ENCODE data around the gene C1QTNF9B. TPM values are rescaled to one million over a fixed set of nuclear protein-coding genes. Genes with fewer than 3 reads are reported as not detected.

Gene C1QTNF9B
- total and polyA plus RNA-seq, 2 of the 13 experiments (the other 11 are each of a cell fraction or from before 2014, with no cell fraction given) = not detected

GRCh38 chr13:23888658-23889614, 8.4 kb downstream of the C1QTNF9B start, which contains the start of gene MIPEP (continued):
- TF ChIP-seq, protein P1, sequence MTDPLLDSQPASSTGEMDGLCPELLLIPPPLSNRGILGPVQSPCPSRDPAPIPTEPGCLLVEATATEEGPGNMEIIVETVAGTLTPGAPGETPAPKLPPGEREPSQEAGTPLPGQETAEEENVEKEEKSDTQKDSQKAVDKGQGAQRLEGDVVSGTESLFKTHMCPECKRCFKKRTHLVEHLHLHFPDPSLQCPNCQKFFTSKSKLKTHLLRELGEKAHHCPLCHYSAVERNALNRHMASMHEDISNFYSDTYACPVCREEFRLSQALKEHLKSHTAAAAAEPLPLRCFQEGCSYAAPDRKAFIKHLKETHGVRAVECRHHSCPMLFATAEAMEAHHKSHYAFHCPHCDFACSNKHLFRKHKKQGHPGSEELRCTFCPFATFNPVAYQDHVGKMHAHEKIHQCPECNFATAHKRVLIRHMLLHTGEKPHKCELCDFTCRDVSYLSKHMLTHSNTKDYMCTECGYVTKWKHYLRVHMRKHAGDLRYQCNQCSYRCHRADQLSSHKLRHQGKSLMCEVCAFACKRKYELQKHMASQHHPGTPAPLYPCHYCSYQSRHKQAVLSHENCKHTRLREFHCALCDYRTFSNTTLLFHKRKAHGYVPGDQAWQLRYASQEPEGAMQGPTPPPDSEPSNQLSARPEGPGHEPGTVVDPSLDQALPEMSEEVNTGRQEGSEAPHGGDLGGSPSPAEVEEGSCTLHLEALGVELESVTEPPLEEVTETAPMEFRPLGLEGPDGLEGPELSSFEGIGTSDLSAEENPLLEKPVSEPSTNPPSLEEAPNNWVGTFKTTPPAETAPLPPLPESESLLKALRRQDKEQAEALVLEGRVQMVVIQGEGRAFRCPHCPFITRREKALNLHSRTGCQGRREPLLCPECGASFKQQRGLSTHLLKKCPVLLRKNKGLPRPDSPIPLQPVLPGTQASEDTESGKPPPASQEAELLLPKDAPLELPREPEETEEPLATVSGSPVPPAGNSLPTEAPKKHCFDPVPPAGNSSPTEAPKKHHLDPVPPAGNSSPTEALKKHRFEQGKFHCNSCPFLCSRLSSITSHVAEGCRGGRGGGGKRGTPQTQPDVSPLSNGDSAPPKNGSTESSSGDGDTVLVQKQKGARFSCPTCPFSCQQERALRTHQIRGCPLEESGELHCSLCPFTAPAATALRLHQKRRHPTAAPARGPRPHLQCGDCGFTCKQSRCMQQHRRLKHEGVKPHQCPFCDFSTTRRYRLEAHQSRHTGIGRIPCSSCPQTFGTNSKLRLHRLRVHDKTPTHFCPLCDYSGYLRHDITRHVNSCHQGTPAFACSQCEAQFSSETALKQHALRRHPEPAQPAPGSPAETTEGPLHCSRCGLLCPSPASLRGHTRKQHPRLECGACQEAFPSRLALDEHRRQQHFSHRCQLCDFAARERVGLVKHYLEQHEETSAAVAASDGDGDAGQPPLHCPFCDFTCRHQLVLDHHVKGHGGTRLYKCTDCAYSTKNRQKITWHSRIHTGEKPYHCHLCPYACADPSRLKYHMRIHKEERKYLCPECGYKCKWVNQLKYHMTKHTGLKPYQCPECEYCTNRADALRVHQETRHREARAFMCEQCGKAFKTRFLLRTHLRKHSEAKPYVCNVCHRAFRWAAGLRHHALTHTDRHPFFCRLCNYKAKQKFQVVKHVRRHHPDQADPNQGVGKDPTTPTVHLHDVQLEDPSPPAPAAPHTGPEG (CRISPR knock-in tag; IDR thresholded peaks at IDR 0.05) = no peak
- TF ChIP-seq SP5 (CRISPR knock-in tag; IDR thresholded peaks at IDR 0.05; ENCODE audit: borderline replicate concordance, low read depth) = peak; percentile 67; the same call in 1 of the 2 replicates
- TF ChIP-seq, protein P2, sequence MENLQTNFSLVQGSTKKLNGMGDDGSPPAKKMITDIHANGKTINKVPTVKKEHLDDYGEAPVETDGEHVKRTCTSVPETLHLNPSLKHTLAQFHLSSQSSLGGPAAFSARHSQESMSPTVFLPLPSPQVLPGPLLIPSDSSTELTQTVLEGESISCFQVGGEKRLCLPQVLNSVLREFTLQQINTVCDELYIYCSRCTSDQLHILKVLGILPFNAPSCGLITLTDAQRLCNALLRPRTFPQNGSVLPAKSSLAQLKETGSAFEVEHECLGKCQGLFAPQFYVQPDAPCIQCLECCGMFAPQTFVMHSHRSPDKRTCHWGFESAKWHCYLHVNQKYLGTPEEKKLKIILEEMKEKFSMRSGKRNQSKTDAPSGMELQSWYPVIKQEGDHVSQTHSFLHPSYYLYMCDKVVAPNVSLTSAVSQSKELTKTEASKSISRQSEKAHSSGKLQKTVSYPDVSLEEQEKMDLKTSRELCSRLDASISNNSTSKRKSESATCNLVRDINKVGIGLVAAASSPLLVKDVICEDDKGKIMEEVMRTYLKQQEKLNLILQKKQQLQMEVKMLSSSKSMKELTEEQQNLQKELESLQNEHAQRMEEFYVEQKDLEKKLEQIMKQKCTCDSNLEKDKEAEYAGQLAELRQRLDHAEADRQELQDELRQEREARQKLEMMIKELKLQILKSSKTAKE (CRISPR knock-in tag; IDR thresholded peaks at IDR 0.05; ENCODE audit: borderline replicate concordance) = no peak
- 0 out of 2 replicates have a peak, but pooled peaks have one; percentile 65 for TF ChIP-seq ELF4 (CRISPR knock-in tag; IDR thresholded peaks at IDR 0.05; ENCODE audit: borderline replicate concordance)
- no peak for TF ChIP-seq KAT2B (IDR thresholded peaks at IDR 0.05; ENCODE audit: borderline replicate concordance, low read depth, low read length)
- peak; percentile 65; the same call in 1 of the 2 replicates for TF ChIP-seq NR0B2 (CRISPR knock-in tag; IDR thresholded peaks at IDR 0.05)
- TF ChIP-seq ZNF598 (CRISPR knock-in tag; IDR thresholded peaks at IDR 0.05; ENCODE audit: borderline replicate concordance) = peak; percentile 71; the same call in 1 of the 2 replicates
- peak; percentile 93; the same call in 1 of the 2 replicates for TF ChIP-seq ZNF788 (CRISPR knock-in tag; IDR thresholded peaks at IDR 0.05; ENCODE audit: borderline replicate concordance)
- TF ChIP-seq ZHX2 (IDR thresholded peaks at IDR 0.05; ENCODE audit: low read depth) = peak; percentile 53
- TF ChIP-seq ZHX2 (CRISPR knock-in tag; IDR thresholded peaks at IDR 0.05; ENCODE audit: borderline replicate concordance) = no peak
- TF ChIP-seq MBD4 (IDR thresholded peaks at IDR 0.05; ENCODE audit: borderline replicate concordance, low read length) = no peak

Data from HepG2 (cell line).